ENCODE data around the gene NTSR1. TPM values are rescaled to one million over a fixed set of nuclear protein-coding genes. Genes with fewer than 3 reads are reported as not detected.

NTSR1 gene
- total and polyA plus RNA-seq, 5 donors from 2014 or later: 0.11 to 0.37 TPM; not detected in 3

DNA sequence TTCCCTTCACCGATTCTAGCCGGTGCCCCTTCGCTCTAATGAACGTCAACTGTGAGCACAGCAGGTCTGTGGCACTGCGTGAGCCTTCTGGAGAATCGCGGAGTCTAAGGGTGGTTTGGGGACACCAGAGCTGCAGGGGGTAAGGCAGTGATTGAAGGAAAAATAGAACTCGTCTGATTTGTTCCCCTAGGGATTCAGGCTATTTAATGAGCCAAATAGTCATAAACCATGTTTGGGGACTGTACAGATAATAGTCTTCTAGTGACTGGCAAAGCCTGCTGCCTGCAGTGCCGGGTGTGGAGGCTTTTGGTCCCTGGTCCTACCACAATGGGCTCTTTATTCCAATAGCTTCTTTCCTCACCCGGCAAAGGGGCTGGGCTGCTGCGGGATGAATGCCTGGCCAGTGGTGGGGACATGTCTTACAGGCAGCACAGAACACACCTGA, 11.1 kb upstream of the NTSR1 start:
- Mint-ChIP-seq H3K36me3 (no peaks in the 10 kb centered on the region), H3K4me3 (no peak overlapping the region), H3K9me3 (no peaks in the 10 kb centered on the region), H3K27me3 (no peaks in the 10 kb centered on the region), H3K4me1 (no peaks in the 10 kb centered on the region), H3K27ac (no peak overlapping the region)
- Histone ChIP-seq H3K4me1 (ENCODE audit: control insufficient read depth, insufficient read depth, low read length, poor library complexity, severe bottlenecking) (no peaks in the 10 kb centered on the region), H3K4me3 (ENCODE audit: low read depth, low read length) (no peak overlapping the region), H3K9me3 (ENCODE audit: control insufficient read depth in 2 of 2, low read length in 2 of 2) (no peaks in the 10 kb centered on the region), H3K36me3 (ENCODE audit: control insufficient read depth, insufficient read depth, low read length) (no peaks in the 10 kb centered on the region), H3K27ac (ENCODE audit: insufficient read depth, low read length, poor library complexity, severe bottlenecking) (no peak overlapping the region), H3K27me3 (ENCODE audit: control insufficient read depth, insufficient read depth, low read length) (no peaks in the 10 kb centered on the region)
- DNase-seq (no peak), ATAC-seq (ENCODE audit: low read depth in 2 of 2) (no peak)

DNA sequence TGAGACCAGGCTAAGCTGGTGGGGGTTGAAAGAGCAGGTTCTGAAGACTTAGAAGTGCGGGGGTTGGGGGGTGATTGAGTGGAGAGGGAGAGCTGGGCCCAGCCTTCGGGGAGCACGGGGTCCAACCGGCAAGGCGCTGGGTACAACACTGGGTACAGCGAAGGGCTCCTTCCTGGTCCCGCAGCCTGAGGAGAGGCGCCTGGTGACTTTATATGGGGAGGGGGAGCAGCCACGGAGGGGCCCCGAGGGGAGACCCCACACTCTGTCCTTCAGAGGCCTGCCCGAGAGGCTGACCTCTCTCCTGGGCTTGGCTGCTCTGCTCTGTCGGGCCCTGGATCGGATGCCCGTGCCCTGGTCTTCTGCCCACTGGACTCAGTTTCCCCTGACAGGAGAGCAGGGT, 10.4 kb upstream of the NTSR1 start:
- H3K9me3 ChIP-seq (ENCODE audit: control insufficient read depth in 2 of 2, low read length in 2 of 2): no peaks in the 10 kb centered on the region
- Mint-ChIP-seq H3K36me3 (no peaks in the 10 kb centered on the region), H3K27ac (no peak overlapping the region), H3K27me3 (no peaks in the 10 kb centered on the region), H3K4me1 (peaks cover 0 to under 1% (median 0%) of the 10 kb centered on the region in 4 donors), H3K9me3 (no peaks in the 10 kb centered on the region), H3K4me3 (peak overlapping the region in 1 of 4 donors; percentile 54)
- no peaks in the 10 kb centered on the region for H3K4me1 ChIP-seq (ENCODE audit: control insufficient read depth, insufficient read depth, low read length, poor library complexity, severe bottlenecking)
- H3K27ac ChIP-seq (ENCODE audit: insufficient read depth, low read length, poor library complexity, severe bottlenecking): no peak overlapping the region
- H3K27me3 ChIP-seq (ENCODE audit: control insufficient read depth, insufficient read depth, low read length): no peaks in the 10 kb centered on the region
- ATAC-seq (ENCODE audit: low read depth in 2 of 2) (no peak), DNase-seq (no peak)
- H3K36me3 ChIP-seq (ENCODE audit: control insufficient read depth, insufficient read depth, low read length): no peaks in the 10 kb centered on the region
- no peak overlapping the region for H3K4me3 ChIP-seq (ENCODE audit: low read depth, low read length)

DNA sequence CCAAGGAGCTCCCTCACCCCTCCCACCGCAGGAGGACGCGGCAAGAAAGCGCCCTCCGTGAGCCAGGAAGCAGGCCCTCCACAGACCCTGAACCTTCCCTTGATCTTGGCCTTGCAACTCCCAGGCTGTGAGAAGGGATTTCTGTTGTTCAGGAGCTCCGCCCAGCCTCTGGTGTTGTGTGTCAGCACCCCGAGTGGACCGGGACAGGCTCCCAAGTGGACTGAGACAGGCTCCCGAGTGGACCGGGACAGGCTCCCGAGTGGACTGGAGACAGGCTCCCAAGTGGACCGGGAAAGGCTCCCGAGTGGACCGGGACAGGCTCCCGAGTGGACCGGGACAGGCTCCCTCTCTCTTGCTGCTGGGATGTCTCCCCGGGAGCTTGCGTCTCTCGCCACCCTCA, 9.3 kb upstream of the NTSR1 start:
- ATAC-seq (ENCODE audit: low read depth in 2 of 2) (no peak), DNase-seq (no peak)
- Mint-ChIP-seq H3K27me3 (no peaks in the 10 kb centered on the region), H3K36me3 (no peaks in the 10 kb centered on the region), H3K9me3 (no peaks in the 10 kb centered on the region), H3K27ac (no peak overlapping the region), H3K4me1 (peaks cover 4 to 7% (median 5%) of the 10 kb centered on the region in 4 donors), H3K4me3 (no peak overlapping the region)
- H3K36me3 ChIP-seq (ENCODE audit: control insufficient read depth, insufficient read depth, low read length): no peaks in the 10 kb centered on the region
- no peak overlapping the region for H3K4me3 ChIP-seq (ENCODE audit: low read depth, low read length)
- H3K27ac ChIP-seq (ENCODE audit: insufficient read depth, low read length, poor library complexity, severe bottlenecking): no peak overlapping the region
- no peaks in the 10 kb centered on the region for H3K9me3 ChIP-seq (ENCODE audit: control insufficient read depth in 2 of 2, low read length in 2 of 2)
- peaks cover 6% of the 10 kb centered on the region for H3K4me1 ChIP-seq (ENCODE audit: control insufficient read depth, insufficient read depth, low read length, poor library complexity, severe bottlenecking)
- no peaks in the 10 kb centered on the region for H3K27me3 ChIP-seq (ENCODE audit: control insufficient read depth, insufficient read depth, low read length)

DNA sequence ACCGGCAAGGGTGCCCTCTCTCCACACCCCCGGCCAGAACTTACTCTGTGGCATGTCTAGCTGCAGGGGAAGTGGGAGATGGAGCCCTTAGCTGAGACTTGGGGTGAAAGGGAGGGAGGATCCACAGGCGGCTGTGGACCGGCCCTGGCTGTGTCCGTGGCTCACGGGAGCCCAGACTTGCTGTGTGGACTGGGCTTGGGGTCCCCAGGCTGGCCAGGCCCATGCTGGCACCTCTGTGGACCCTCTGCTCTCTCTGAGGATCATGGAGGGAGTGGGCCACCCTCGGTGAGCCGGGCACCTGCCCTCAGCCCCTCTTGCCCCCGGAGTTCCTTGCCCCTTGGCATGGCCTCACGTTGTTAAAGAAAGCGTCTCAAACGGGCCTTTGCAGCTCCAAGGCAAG, 8.9 kb upstream of the NTSR1 start:
- H3K4me3 Mint-ChIP-seq: no peak overlapping the region
- Histone ChIP-seq H3K4me1 (ENCODE audit: control insufficient read depth, insufficient read depth, low read length, poor library complexity, severe bottlenecking) (peaks cover 6% of the 10 kb centered on the region), H3K4me3 (ENCODE audit: low read depth, low read length) (no peak overlapping the region), H3K9me3 (ENCODE audit: control insufficient read depth in 2 of 2, low read length in 2 of 2) (no peaks in the 10 kb centered on the region), H3K27ac (ENCODE audit: insufficient read depth, low read length, poor library complexity, severe bottlenecking) (no peak overlapping the region), H3K27me3 (ENCODE audit: control insufficient read depth, insufficient read depth, low read length) (no peaks in the 10 kb centered on the region), H3K36me3 (ENCODE audit: control insufficient read depth, insufficient read depth, low read length) (no peaks in the 10 kb centered on the region)
- no peaks in the 10 kb centered on the region for H3K9me3 Mint-ChIP-seq
- no peaks in the 10 kb centered on the region for H3K36me3 Mint-ChIP-seq
- no peak for ATAC-seq (ENCODE audit: low read depth in 2 of 2)
- DNase-seq: no peak
- H3K27ac Mint-ChIP-seq: no peak overlapping the region
- H3K4me1 Mint-ChIP-seq: peaks cover 4 to 9% (median 5%) of the 10 kb centered on the region in 4 donors
- no peaks in the 10 kb centered on the region for H3K27me3 Mint-ChIP-seq

DNA sequence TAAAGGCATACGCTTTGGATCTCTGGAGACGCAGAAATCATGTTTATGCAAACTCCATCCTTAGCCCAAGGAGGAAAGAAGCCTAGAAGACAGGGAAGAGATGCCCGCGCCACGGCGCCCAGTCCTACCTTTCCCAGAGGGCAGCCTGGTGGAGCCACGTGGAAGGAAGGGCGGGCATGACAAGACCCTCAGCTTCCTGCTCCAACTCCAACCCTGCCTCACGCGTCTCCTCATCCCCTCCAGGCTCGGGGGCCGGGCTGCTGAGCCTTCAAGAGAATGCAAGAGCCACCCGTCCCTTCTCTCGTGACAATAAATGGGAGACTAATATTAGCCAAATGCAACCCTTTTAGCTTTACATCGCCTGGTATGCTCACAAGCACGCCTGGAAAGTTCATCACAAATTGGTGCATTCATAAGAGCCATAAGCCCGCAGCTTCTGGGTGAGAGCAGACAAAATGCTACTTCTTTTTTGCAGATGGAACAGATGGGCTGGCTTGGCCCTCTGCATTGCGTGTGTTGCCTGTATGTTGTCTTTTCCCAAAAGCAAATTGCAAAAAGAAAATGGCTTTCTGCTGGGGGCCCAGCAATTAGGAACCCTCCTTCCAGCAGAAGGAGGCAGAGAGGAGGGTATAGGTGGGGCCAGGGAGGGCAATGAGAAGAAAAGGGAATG, 8.2 kb upstream of the NTSR1 start:
- Histone ChIP-seq H3K9me3 (ENCODE audit: control insufficient read depth in 2 of 2, low read length in 2 of 2) (no peaks in the 10 kb centered on the region), H3K36me3 (ENCODE audit: control insufficient read depth, insufficient read depth, low read length) (no peaks in the 10 kb centered on the region), H3K27me3 (ENCODE audit: control insufficient read depth, insufficient read depth, low read length) (no peaks in the 10 kb centered on the region), H3K4me1 (ENCODE audit: control insufficient read depth, insufficient read depth, low read length, poor library complexity, severe bottlenecking) (peaks cover 6% of the 10 kb centered on the region), H3K27ac (ENCODE audit: insufficient read depth, low read length, poor library complexity, severe bottlenecking) (no peak overlapping the region), H3K4me3 (ENCODE audit: low read depth, low read length) (no peak overlapping the region)
- ATAC-seq (ENCODE audit: low read depth in 2 of 2): no peak
- Mint-ChIP-seq H3K27me3 (no peaks in the 10 kb centered on the region), H3K9me3 (no peaks in the 10 kb centered on the region), H3K36me3 (no peaks in the 10 kb centered on the region), H3K4me1 (peaks cover 4 to 11% (median 5%) of the 10 kb centered on the region in 4 donors), H3K4me3 (no peak overlapping the region), H3K27ac (no peak overlapping the region)
- DNase-seq: no peak

DNA sequence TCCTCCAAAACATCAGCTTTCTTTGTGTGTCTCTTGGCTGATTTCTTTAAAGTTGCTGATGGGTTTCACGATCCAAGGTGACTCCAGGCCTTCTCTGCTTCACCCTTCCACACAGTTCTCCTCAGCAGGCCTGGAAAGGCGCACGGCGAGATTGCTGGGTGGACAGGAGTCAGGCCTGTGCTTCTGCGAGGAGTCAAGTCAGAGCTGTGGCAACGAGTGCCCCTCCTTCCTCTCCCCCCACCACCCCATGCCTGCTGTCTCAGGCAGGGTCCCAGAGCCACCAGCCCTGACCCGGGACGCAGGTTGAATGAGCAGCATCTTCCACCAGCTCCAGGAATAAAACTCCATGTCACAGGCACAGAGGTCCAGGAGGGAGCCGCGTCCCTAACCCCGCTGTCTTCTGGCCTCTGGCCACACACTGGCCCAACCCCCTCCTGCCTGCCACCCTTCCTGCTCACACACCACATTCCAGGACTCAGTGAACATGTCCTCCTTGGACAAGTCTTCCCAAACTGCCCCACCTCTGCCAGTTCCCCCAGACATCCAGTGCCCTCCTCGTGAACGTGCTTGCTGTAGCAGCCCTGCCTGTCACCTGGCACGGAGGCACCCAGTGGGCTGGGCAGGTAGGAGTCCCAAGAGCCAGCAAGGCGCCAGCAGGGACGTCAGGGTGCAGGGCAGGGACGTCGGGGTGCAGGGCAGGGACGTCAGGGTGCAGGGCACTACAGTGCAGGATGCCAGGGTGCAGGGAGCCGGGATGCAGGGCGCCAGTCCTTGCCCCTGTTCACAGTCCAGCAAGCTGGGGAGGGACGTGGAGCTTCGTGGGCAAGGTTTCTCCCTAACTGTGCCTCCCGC, 7.2 kb upstream of the NTSR1 start:
- no peaks in the 10 kb centered on the region for H3K27me3 Mint-ChIP-seq

DNA sequence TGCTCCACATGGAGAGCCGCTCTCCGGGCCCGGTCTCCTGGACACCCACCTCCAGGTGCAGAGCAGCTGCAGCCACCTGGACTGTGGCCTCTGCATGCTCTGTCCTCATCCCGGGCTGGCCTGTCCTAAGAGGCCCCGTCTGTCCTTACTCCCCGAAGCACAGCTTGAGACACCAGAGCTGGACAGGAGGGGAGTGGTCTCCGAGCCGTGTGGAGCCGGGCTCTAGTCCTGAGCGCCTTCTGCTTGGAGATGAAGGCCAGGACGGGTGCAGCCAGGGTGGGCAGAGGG, 6.7 kb upstream of the NTSR1 start:
- no peaks in the 10 kb centered on the region for H3K27me3 ChIP-seq (ENCODE audit: control insufficient read depth, insufficient read depth, low read length)
- Mint-ChIP-seq H3K36me3 (no peaks in the 10 kb centered on the region), H3K9me3 (no peaks in the 10 kb centered on the region), H3K4me3 (no peak overlapping the region), H3K27me3 (peaks cover 4% of the 10 kb centered on the region), H3K27ac (no peak overlapping the region), H3K4me1 (peaks cover 4 to 11% (median 5%) of the 10 kb centered on the region in 4 donors)
- no peak overlapping the region for H3K4me3 ChIP-seq (ENCODE audit: low read depth, low read length)
- DNase-seq (no peak), ATAC-seq (ENCODE audit: low read depth in 2 of 2) (no peak)
- peaks cover 6% of the 10 kb centered on the region for H3K4me1 ChIP-seq (ENCODE audit: control insufficient read depth, insufficient read depth, low read length, poor library complexity, severe bottlenecking)
- H3K36me3 ChIP-seq (ENCODE audit: control insufficient read depth, insufficient read depth, low read length): no peaks in the 10 kb centered on the region
- H3K27ac ChIP-seq (ENCODE audit: insufficient read depth, low read length, poor library complexity, severe bottlenecking): no peak overlapping the region
- no peaks in the 10 kb centered on the region for H3K9me3 ChIP-seq (ENCODE audit: control insufficient read depth in 2 of 2, low read length in 2 of 2)

More for the DNA sequence above, 7.2 kb upstream of the NTSR1 start:
- H3K27ac ChIP-seq (ENCODE audit: insufficient read depth, low read length, poor library complexity, severe bottlenecking): no peak overlapping the region
- H3K27ac Mint-ChIP-seq: peak overlapping the region in 2 of 3 donors; percentile 67 to 79
- DNase-seq (no peak), ATAC-seq (ENCODE audit: low read depth in 2 of 2) (no peak)
- no peak overlapping the region for H3K4me3 ChIP-seq (ENCODE audit: low read depth, low read length)
- H3K4me1 ChIP-seq (ENCODE audit: control insufficient read depth, insufficient read depth, low read length, poor library complexity, severe bottlenecking): peaks cover 6% of the 10 kb centered on the region
- H3K36me3 Mint-ChIP-seq: no peaks in the 10 kb centered on the region
- H3K27me3 ChIP-seq (ENCODE audit: control insufficient read depth, insufficient read depth, low read length): no peaks in the 10 kb centered on the region
- H3K9me3 Mint-ChIP-seq: no peaks in the 10 kb centered on the region
- no peaks in the 10 kb centered on the region for H3K36me3 ChIP-seq (ENCODE audit: control insufficient read depth, insufficient read depth, low read length)
- no peaks in the 10 kb centered on the region for H3K9me3 ChIP-seq (ENCODE audit: control insufficient read depth in 2 of 2, low read length in 2 of 2)
- H3K4me1 Mint-ChIP-seq: peaks cover 4 to 11% (median 5%) of the 10 kb centered on the region in 4 donors
- no peak overlapping the region for H3K4me3 Mint-ChIP-seq
